KBM-7 (cell line): ENCODE data around the gene ZSWIM6.

Experiments
- DNase-seq: peaks from one replicate; pipeline ENCODE4 v3.0.0-alpha.2; 2015
- in situ Hi-C: fragments of 300-500 bp; cut with MboI; formaldehyde crosslinking; loops from 2 replicates; pipeline ENCODE4 v1.14.3; 2020; ENCODE audit warnings: low sequenced_read_pairs, low pct_unique_long_range_greater_than_20kb, mixed read lengths

ZSWIM6 gene

GRCh38 chr5:61496860-61497259 is 164.8 kb downstream of the ZSWIM6 start:
- no peak for DNase-seq
- in situ Hi-C loops = no loop called here

- in situ Hi-C loops = no loop called here
- DNase-seq = no peak
Observed at GRCh38 chr5:61498121-61498520, 166.1 kb downstream of the ZSWIM6 start.

GRCh38 chr5:61501971-61502370 is 169.9 kb downstream of the ZSWIM6 start:
- in situ Hi-C loops = no loop called here
- no peak for DNase-seq

GRCh38 chr5:61504143-61504770 is 172.2 kb downstream of the ZSWIM6 start:
- no peak for DNase-seq
- in situ Hi-C loops = no loop called here

- in situ Hi-C loops = no loop called here
- DNase-seq = no peak
Observed at GRCh38 chr5:61505281-61505680, 173.2 kb downstream of the ZSWIM6 start.

GRCh38 chr5:61507232-61507631 is 175.2 kb downstream of the ZSWIM6 start:
- DNase-seq = no peak
- in situ Hi-C loops = no loop called here

GRCh38 chr5:61516946-61517345 is 184.9 kb downstream of the ZSWIM6 start:
- DNase-seq = no peak
- in situ Hi-C loops = no loop called here

GRCh38 chr5:61519728-61520277 is 187.7 kb downstream of the ZSWIM6 start:
- in situ Hi-C loops = no loop called here
- DNase-seq = no peak

GRCh38 chr5:61523073-61523472 is 191.0 kb downstream of the ZSWIM6 start:
- DNase-seq = no peak
- in situ Hi-C loops = no loop called here

GRCh38 chr5:61523997-61524396 is 191.9 kb downstream of the ZSWIM6 start:
- no peak for DNase-seq
- in situ Hi-C loops = no loop called here

- in situ Hi-C loops = no loop called here
- no peak for DNase-seq
Observed at GRCh38 chr5:61525512-61526206, 193.6 kb downstream of the ZSWIM6 start.

- no peak for DNase-seq
- in situ Hi-C loops = no loop called here
Observed at GRCh38 chr5:61526207-61526519, 194.1 kb downstream of the ZSWIM6 start.

- in situ Hi-C loops = no loop called here
- no peak for DNase-seq
Observed at GRCh38 chr5:61532983-61533382, 200.9 kb downstream of the ZSWIM6 start.

GRCh38 chr5:61534481-61535267 is 202.6 kb downstream of the ZSWIM6 start:
- DNase-seq = peak; percentile 53

GRCh38 chr5:61535828-61536227 is 203.8 kb downstream of the ZSWIM6 start:
- DNase-seq = no peak
- in situ Hi-C loops = no loop called here

More at GRCh38 chr5:61534481-61535267, 202.6 kb downstream of the ZSWIM6 start:
- in situ Hi-C loops = no loop called here

- in situ Hi-C loops = no loop called here
- DNase-seq = no peak
Observed at GRCh38 chr5:61536922-61537321, 204.9 kb downstream of the ZSWIM6 start.

- no peak for DNase-seq
- in situ Hi-C loops = no loop called here
Observed at GRCh38 chr5:61538722-61539501, 206.9 kb downstream of the ZSWIM6 start.

- in situ Hi-C loops = no loop called here
- DNase-seq = no peak
Observed at GRCh38 chr5:61549530-61549929, 217.5 kb downstream of the ZSWIM6 start.

GRCh38 chr5:61551637-61552313 is 219.7 kb downstream of the ZSWIM6 start:
- in situ Hi-C loops = no loop called here

More at GRCh38 chr5:61551637-61552313, 219.7 kb downstream of the ZSWIM6 start:
- DNase-seq = no peak
